K562 (cell line): ENCODE results near the gene HES6. TPM values are rescaled to one million over a fixed set of nuclear protein-coding genes. Genes with fewer than 3 reads are reported as not detected.

Experiments
- ARID4B ChIP-seq: sonication (generic); formaldehyde crosslinking; IDR thresholded peaks from 2 replicates; pipeline ENCODE4 v1.8.0; 2022; ENCODE audit warnings: mild to moderate bottlenecking, missing genetic modification reagents
- CREB3 ChIP-seq: fragments of 450-650 bp; conservative IDR thresholded peaks from 2 replicates; pipeline ENCODE4 v1.6.1; 2016; ENCODE audit warnings: missing genetic modification characterization, low read depth, mild to moderate bottlenecking, missing compliant biosample characterization, moderate library complexity
- HEY1 ChIP-seq: fragments of 250-450 bp; sonication (Bioruptor Pico); IDR thresholded peaks from 2 replicates; pipeline ENCODE4 v1.5.0; 2020; ENCODE audit warnings: mild to moderate bottlenecking, moderate library complexity, borderline replicate concordance
- MTA3 ChIP-seq: fragments of 450-650 bp; formaldehyde crosslinking; IDR thresholded peaks from 2 replicates; pipeline ENCODE4 v1.6.1; 2017; ENCODE audit warnings: mild to moderate bottlenecking, borderline replicate concordance
- NR0B1 ChIP-seq: fragments of 450-650 bp; IDR thresholded peaks from one replicate; pipeline ENCODE4 v1.6.1; 2018; ENCODE audit warnings: mild to moderate bottlenecking, moderate library complexity; ENCODE audit not compliant: partially characterized antibody
- NR4A1 ChIP-seq, 2 experiments: fragments of 250-450 bp in 1 of 2; fragments of 450-650 bp in 1 of 2; sonication (Bioruptor Pico) in 1 of 2; IDR thresholded peaks; 2 replicates each; pipeline versions ENCODE4 v1.4.0 to v1.6.1; 2016 to 2020; ENCODE audit warnings: mild to moderate bottlenecking in 2 of 2, missing compliant biosample characterization in 1 of 2, missing genetic modification characterization in 1 of 2, moderate library complexity in 1 of 2
- POLR2G ChIP-seq: fragments of 200-400 bp; formaldehyde crosslinking; IDR thresholded peaks from 2 replicates; pipeline ENCODE4 v1.6.1; 2017; ENCODE audit warnings: low read depth, mild to moderate bottlenecking, antibody characterized with exemption, low read length, moderate library complexity
- ZC3H11A ChIP-seq: IDR thresholded peaks from 2 replicates; pipeline ENCODE4 v1.6.1; 2012; ENCODE audit warnings: low read depth, low read length, improper control_type of control experiment
- ZNF354B ChIP-seq: fragments of 250-450 bp; sonication (Bioruptor Pico); IDR thresholded peaks from 2 replicates; pipeline ENCODE4 v1.4.0; 2020
- polyA plus RNA-seq, 8 experiments: library from polyadenylated mRNA; depleted of rRNA in 4 of 8; stranded (reverse) in 5 of 8; unstranded in 3 of 8; fragments of >200 nt; fragmentation: Nextera tagmentation in 2 of 8; fragmentation: Illumina TruSeq in 1 of 8; extraction: Ambion mirVana in 2 of 8; extraction: Trizol in 1 of 8; gene quantifications; 2 replicates each; pipeline versions ENCODE4 v1.2.1 to v1.2.3, GENCODE V29; 2011 to 2014; ENCODE audit warnings: inconsistent platforms in 1 of 8, missing spikeins in 1 of 8
- total RNA-seq, 7 experiments: library from RNA; depleted of rRNA in 6 of 7; stranded (reverse); fragments of >200 nt in 6 of 7; fragmentation: Illumina TruSeq in 2 of 7; extraction: Trizol in 2 of 7; gene quantifications; 2 replicates each; pipeline versions ENCODE4 v1.2.1 to v1.2.3, GENCODE V29; 2011 to 2021; ENCODE audit warnings: low replicate concordance in 1 of 7
- TF ChIP-seq, protein P1 (sequence below): fragments of 200-400 bp; formaldehyde crosslinking; IDR thresholded peaks from 2 replicates; pipeline ENCODE4 v1.6.1; 2017; ENCODE audit warnings: mild to moderate bottlenecking, low read depth, low read length, moderate library complexity
- TF ChIP-seq, protein P2 (sequence below): sonication (generic); formaldehyde crosslinking; IDR thresholded peaks from 2 replicates; pipeline ENCODE4 v1.8.0; 2022; ENCODE audit warnings: mild to moderate bottlenecking, missing genetic modification reagents, borderline replicate concordance
- TF ChIP-seq, protein P3 (sequence below): fragments of 450-650 bp; formaldehyde crosslinking; IDR thresholded peaks from 2 replicates; pipeline ENCODE4 v1.4.0; 2020; ENCODE audit warnings: mild to moderate bottlenecking, moderate library complexity

The HES6 gene
- total and polyA plus RNA-seq, 9 of the 15 experiments (the other 6 are each of a cell fraction or from before 2014, with no cell fraction given): 6.2 to 133 (median 29.2) TPM

GRCh38 chr2:238238766-238239542, 884 bp downstream of the HES6 start (continued):
- TF ChIP-seq MTA3: no peak
- TF ChIP-seq ARID4B (CRISPR knock-in tag): peak; percentile 90
- TF ChIP-seq ZNF354B (CRISPR knock-in tag): no peak
- TF ChIP-seq HEY1: no peak
- TF ChIP-seq, protein P1, sequence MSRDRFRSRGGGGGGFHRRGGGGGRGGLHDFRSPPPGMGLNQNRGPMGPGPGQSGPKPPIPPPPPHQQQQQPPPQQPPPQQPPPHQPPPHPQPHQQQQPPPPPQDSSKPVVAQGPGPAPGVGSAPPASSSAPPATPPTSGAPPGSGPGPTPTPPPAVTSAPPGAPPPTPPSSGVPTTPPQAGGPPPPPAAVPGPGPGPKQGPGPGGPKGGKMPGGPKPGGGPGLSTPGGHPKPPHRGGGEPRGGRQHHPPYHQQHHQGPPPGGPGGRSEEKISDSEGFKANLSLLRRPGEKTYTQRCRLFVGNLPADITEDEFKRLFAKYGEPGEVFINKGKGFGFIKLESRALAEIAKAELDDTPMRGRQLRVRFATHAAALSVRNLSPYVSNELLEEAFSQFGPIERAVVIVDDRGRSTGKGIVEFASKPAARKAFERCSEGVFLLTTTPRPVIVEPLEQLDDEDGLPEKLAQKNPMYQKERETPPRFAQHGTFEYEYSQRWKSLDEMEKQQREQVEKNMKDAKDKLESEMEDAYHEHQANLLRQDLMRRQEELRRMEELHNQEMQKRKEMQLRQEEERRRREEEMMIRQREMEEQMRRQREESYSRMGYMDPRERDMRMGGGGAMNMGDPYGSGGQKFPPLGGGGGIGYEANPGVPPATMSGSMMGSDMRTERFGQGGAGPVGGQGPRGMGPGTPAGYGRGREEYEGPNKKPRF: no peak
- TF ChIP-seq POLR2G: peak; percentile 20
- TF ChIP-seq ZC3H11A: no peak
- TF ChIP-seq NR4A1 (CRISPR knock-in tag; IDR thresholded peaks at IDR 0.05): peak; percentile 39; the same call in 1 of the 2 replicates
- TF ChIP-seq NR4A1 (tag; IDR thresholded peaks at IDR 0.05): peak; percentile 69; the same call in 1 of the 2 replicates
- TF ChIP-seq, protein P2, sequence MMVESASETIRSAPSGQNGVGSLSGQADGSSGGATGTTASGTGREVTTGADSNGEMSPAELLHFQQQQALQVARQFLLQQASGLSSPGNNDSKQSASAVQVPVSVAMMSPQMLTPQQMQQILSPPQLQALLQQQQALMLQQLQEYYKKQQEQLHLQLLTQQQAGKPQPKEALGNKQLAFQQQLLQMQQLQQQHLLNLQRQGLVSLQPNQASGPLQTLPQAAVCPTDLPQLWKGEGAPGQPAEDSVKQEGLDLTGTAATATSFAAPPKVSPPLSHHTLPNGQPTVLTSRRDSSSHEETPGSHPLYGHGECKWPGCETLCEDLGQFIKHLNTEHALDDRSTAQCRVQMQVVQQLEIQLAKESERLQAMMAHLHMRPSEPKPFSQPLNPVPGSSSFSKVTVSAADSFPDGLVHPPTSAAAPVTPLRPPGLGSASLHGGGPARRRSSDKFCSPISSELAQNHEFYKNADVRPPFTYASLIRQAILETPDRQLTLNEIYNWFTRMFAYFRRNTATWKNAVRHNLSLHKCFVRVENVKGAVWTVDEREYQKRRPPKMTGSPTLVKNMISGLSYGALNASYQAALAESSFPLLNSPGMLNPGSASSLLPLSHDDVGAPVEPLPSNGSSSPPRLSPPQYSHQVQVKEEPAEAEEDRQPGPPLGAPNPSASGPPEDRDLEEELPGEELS (CRISPR knock-in tag): peak; percentile 99
- peak; percentile 59; the same call in 1 of the 2 replicates for TF ChIP-seq CREB3
- TF ChIP-seq, protein P3, sequence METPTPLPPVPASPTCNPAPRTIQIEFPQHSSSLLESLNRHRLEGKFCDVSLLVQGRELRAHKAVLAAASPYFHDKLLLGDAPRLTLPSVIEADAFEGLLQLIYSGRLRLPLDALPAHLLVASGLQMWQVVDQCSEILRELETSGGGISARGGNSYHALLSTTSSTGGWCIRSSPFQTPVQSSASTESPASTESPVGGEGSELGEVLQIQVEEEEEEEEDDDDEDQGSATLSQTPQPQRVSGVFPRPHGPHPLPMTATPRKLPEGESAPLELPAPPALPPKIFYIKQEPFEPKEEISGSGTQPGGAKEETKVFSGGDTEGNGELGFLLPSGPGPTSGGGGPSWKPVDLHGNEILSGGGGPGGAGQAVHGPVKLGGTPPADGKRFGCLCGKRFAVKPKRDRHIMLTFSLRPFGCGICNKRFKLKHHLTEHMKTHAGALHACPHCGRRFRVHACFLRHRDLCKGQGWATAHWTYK (CRISPR knock-in tag): peak; percentile 69; the same call in 1 of the 2 replicates
- TF ChIP-seq NR0B1: no peak
